GM23338 (cell line): ENCODE results near the gene AGBL5. TPM values are rescaled to one million over a fixed set of nuclear protein-coding genes. Genes with fewer than 3 reads are reported as not detected.
A peak's percentile ranks its signal among the peaks of the same experiment; 100 is the strongest.

ENCODE experiments used
- ATAC-seq: fragments of 200-7000 bp; cut with Tn5 transposase; 3 replicates; pipeline ENCODE4 v1.9.1; 2020
- DNase-seq: peaks from one replicate; pipeline ENCODE4 v3.0.0-alpha.2; 2015; ENCODE audit warnings: low spot score
- H2AFZ ChIP-seq: fragments of 200-600 bp; sonication (generic); 2 replicates; pipeline ENCODE4 v1.8.0; 2016; ENCODE audit warnings: antibody characterized with exemption, mild to moderate bottlenecking, moderate library complexity
- H3F3A ChIP-seq: fragments of 200-600 bp; sonication (generic); replicated peaks from 2 replicates; pipeline ENCODE4 v1.8.0; 2017; ENCODE audit warnings: antibody characterized with exemption, mixed run types, low read depth
- H3K27ac ChIP-seq: fragments of 200-600 bp; sonication (generic); 2 replicates; pipeline ENCODE4 v1.6.1; 2016; ENCODE audit warnings: low read depth
- H3K27me3 ChIP-seq: fragments of 200-600 bp; sonication (generic); 2 replicates; pipeline ENCODE4 v1.8.0; 2016; ENCODE audit warnings: mild to moderate bottlenecking, mixed run types, moderate library complexity; ENCODE audit not compliant: insufficient read depth
- H3K36me3 ChIP-seq: fragments of 200-600 bp; sonication (generic); 2 replicates; pipeline ENCODE4 v1.8.0; 2016; ENCODE audit warnings: mild to moderate bottlenecking; ENCODE audit not compliant: insufficient read depth
- H3K4me1 ChIP-seq: fragments of 200-600 bp; sonication (generic); 2 replicates; pipeline ENCODE4 v1.8.0; 2016; ENCODE audit warnings: mild to moderate bottlenecking, moderate library complexity; ENCODE audit not compliant: insufficient read depth
- H3K4me2 ChIP-seq: fragments of 200-600 bp; sonication (generic); 2 replicates; pipeline ENCODE4 v1.7.1; 2017; ENCODE audit warnings: mixed run types
- H3K4me3 ChIP-seq: fragments of 200-600 bp; sonication (generic); 2 replicates; pipeline ENCODE4 v1.6.1; 2016; ENCODE audit warnings: mixed run types
- H3K79me2 ChIP-seq: fragments of 200-600 bp; sonication (generic); replicated peaks from 2 replicates; pipeline ENCODE4 v1.8.0; 2017; ENCODE audit warnings: mild to moderate bottlenecking; ENCODE audit not compliant: insufficient read depth
- H3K9me2 ChIP-seq: fragments of 200-600 bp; sonication (generic); 2 replicates; pipeline ENCODE4 v1.8.0; 2017; ENCODE audit not compliant: insufficient read depth
- H4K20me1 ChIP-seq: fragments of 200-600 bp; sonication (generic); replicated peaks from 2 replicates; pipeline ENCODE4 v1.8.0; 2017; ENCODE audit warnings: mild to moderate bottlenecking; ENCODE audit not compliant: insufficient read depth
- H3K27ac Mint-ChIP-seq: 2 replicates; pipeline ENCODE4 v1.8.0; 2020; ENCODE audit warnings: inconsistent platforms, mild to moderate bottlenecking, moderate library complexity, mixed read lengths
- H3K27me3 Mint-ChIP-seq: 3 replicates; pipeline ENCODE4 v1.8.0; 2022; ENCODE audit warnings: low read depth, mild to moderate bottlenecking, moderate library complexity, mixed read lengths, inconsistent platforms; ENCODE audit not compliant: insufficient read depth, poor library complexity
- H3K36me3 Mint-ChIP-seq: 3 replicates; pipeline ENCODE4 v1.8.0; 2021; ENCODE audit warnings: low read depth, mild to moderate bottlenecking, inconsistent platforms, moderate library complexity, mixed read lengths
- H3K4me1 Mint-ChIP-seq: 3 replicates; pipeline ENCODE4 v1.8.0; 2020; ENCODE audit warnings: mild to moderate bottlenecking, inconsistent platforms, mixed read lengths
- H3K4me3 Mint-ChIP-seq: 3 replicates; pipeline ENCODE4 v1.8.0; 2021; ENCODE audit warnings: moderate library complexity, mild to moderate bottlenecking, inconsistent platforms, mixed read lengths
- H3K9me3 Mint-ChIP-seq: 3 replicates; pipeline ENCODE4 v1.8.0; 2020; ENCODE audit warnings: moderate library complexity, mild to moderate bottlenecking, inconsistent platforms, mixed read lengths
- CREB1 ChIP-seq: fragments of 250-450 bp; sonication (Bioruptor Pico); IDR thresholded peaks from 2 replicates; pipeline ENCODE4 v1.5.0; 2020; ENCODE audit warnings: low read depth, mild to moderate bottlenecking, moderate library complexity
- EZH2 ChIP-seq: fragments of 200-600 bp; sonication (generic); IDR thresholded peaks from one replicate; pipeline ENCODE4 v1.8.0; 2017; ENCODE audit warnings: antibody characterized with exemption, mild to moderate bottlenecking, low read depth; ENCODE audit not compliant: unreplicated experiment
- EZH2phosphoT487 ChIP-seq: fragments of 200-600 bp; sonication (generic); IDR thresholded peaks from one replicate; pipeline ENCODE4 v1.8.1; 2018; ENCODE audit warnings: antibody characterized with exemption; ENCODE audit not compliant: unreplicated experiment
- JUNB ChIP-seq: IDR thresholded peaks from one replicate; pipeline ENCODE4 v1.6.1; 2016; ENCODE audit warnings: antibody characterized with exemption; ENCODE audit not compliant: unreplicated experiment
- NANOG ChIP-seq: IDR thresholded peaks from 2 replicates; pipeline ENCODE4 v1.6.1; 2016; ENCODE audit warnings: antibody characterized with exemption, borderline replicate concordance
- STAT1 ChIP-seq: IDR thresholded peaks from one replicate; pipeline ENCODE4 v1.6.1; 2016; ENCODE audit warnings: antibody characterized with exemption; ENCODE audit not compliant: unreplicated experiment
- ZNF331 ChIP-seq: fragments of 250-450 bp; sonication (Bioruptor Pico); IDR thresholded peaks from 2 replicates; pipeline ENCODE4 v1.5.0; 2020; ENCODE audit warnings: low read depth, mild to moderate bottlenecking, moderate library complexity
- polyA plus RNA-seq: library from polyadenylated mRNA; unstranded; fragments of >200 nt; fragmentation: Nextera tagmentation; extraction: Ambion mirVana; gene quantifications from 2 replicates; pipeline ENCODE4 v1.2.1, GENCODE V29; 2016
- total RNA-seq: library from RNA; depleted of rRNA; stranded (reverse); fragments of >200 nt; shearing (Covaris generic); gene quantifications from 2 replicates; pipeline ENCODE4 v1.2.3, GENCODE V29; 2014
- TF ChIP-seq, protein P1 (sequence below): IDR thresholded peaks from one replicate; pipeline ENCODE4 v1.6.1; 2018; ENCODE audit warnings: antibody characterized with exemption; ENCODE audit not compliant: unreplicated experiment

Gene AGBL5
- total and polyA plus RNA-seq, 2 experiments from 2014 or later: 17.9 to 31.3 TPM

- Histone ChIP-seq H3K79me2 (no peaks in the 10 kb centered on the region), H3K36me3 (peaks cover 15% of the 10 kb centered on the region), H3K4me2 (no peak overlapping the region), H2AFZ (no peak overlapping the region), H3K9me2 (no peaks in the 10 kb centered on the region), H4K20me1 (no peaks in the 10 kb centered on the region), H3K4me1 (peaks cover 6% of the 10 kb centered on the region; the same call in 1 of the 2 replicates), H3F3A (peaks cover 14% of the 10 kb centered on the region), H3K4me3 (no peak overlapping the region), H3K27ac (no peak overlapping the region), H3K27me3 (no peaks in the 10 kb centered on the region)
- no peak overlapping the region for H3K27ac Mint-ChIP-seq
- ATAC-seq (no peak), DNase-seq (no peak)
- no peak for TF ChIP-seq STAT1
- TF ChIP-seq EZH2phosphoT487: no peak
- no peak for TF ChIP-seq JUNB
- TF ChIP-seq, protein P1, sequence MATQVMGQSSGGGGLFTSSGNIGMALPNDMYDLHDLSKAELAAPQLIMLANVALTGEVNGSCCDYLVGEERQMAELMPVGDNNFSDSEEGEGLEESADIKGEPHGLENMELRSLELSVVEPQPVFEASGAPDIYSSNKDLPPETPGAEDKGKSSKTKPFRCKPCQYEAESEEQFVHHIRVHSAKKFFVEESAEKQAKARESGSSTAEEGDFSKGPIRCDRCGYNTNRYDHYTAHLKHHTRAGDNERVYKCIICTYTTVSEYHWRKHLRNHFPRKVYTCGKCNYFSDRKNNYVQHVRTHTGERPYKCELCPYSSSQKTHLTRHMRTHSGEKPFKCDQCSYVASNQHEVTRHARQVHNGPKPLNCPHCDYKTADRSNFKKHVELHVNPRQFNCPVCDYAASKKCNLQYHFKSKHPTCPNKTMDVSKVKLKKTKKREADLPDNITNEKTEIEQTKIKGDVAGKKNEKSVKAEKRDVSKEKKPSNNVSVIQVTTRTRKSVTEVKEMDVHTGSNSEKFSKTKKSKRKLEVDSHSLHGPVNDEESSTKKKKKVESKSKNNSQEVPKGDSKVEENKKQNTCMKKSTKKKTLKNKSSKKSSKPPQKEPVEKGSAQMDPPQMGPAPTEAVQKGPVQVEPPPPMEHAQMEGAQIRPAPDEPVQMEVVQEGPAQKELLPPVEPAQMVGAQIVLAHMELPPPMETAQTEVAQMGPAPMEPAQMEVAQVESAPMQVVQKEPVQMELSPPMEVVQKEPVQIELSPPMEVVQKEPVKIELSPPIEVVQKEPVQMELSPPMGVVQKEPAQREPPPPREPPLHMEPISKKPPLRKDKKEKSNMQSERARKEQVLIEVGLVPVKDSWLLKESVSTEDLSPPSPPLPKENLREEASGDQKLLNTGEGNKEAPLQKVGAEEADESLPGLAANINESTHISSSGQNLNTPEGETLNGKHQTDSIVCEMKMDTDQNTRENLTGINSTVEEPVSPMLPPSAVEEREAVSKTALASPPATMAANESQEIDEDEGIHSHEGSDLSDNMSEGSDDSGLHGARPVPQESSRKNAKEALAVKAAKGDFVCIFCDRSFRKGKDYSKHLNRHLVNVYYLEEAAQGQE: no peak
- peaks cover 49% of the 10 kb centered on the region for H3K36me3 Mint-ChIP-seq
- H3K27me3 Mint-ChIP-seq: peaks cover 21% of the 10 kb centered on the region
- peaks cover 12% of the 10 kb centered on the region for H3K9me3 Mint-ChIP-seq
- H3K4me3 Mint-ChIP-seq: peak overlapping the region; percentile 95
- H3K4me1 Mint-ChIP-seq: peaks cover 9% of the 10 kb centered on the region; the same call in 2 of the 3 replicates
Measured at GRCh38 chr2:27053321-27053720, 1.9 kb downstream of the AGBL5 start.

DNA sequence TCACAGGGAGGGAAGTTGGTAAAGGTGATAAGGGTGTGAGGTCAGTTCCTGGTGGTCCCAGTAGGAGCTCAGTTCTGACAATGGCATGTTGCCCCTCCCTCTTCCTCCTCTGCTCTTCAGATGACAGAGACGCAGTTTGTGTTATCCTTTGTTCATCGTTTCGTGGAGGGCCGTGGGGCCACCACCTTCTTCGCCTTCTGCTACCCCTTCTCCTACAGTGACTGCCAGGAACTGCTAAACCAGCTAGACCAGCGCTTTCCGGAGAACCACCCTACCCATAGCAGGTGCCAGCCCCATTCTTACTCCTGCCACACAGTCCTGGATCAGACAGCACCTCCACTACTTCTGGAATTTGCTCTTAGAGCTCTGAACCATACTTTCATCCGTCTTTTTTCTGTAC, 2.3 kb downstream of the AGBL5 start:
- DNase-seq (no peak), ATAC-seq (no peak)
- Mint-ChIP-seq H3K4me3 (no peak overlapping the region; the same call in 2 of the 3 replicates), H3K36me3 (peaks cover 49% of the 10 kb centered on the region), H3K4me1 (peaks cover 9% of the 10 kb centered on the region; the same call in 2 of the 3 replicates), H3K27ac (no peak overlapping the region), H3K9me3 (peaks cover 12% of the 10 kb centered on the region), H3K27me3 (peaks cover 17% of the 10 kb centered on the region)
- Histone ChIP-seq H3K9me2 (no peaks in the 10 kb centered on the region), H3K36me3 (peaks cover 15% of the 10 kb centered on the region), H3K27ac (no peak overlapping the region), H3K79me2 (no peaks in the 10 kb centered on the region), H3K4me3 (no peak overlapping the region), H4K20me1 (no peaks in the 10 kb centered on the region), H2AFZ (no peak overlapping the region), H3F3A (peaks cover 15% of the 10 kb centered on the region), H3K4me2 (no peak overlapping the region), H3K4me1 (peaks cover 6% of the 10 kb centered on the region; the same call in 1 of the 2 replicates), H3K27me3 (no peaks in the 10 kb centered on the region)
- TF ChIP-seq ZNF331 (CRISPR knock-in tag) (no peak), STAT1 (no peak), EZH2 (no peak), NANOG (no peak), CREB1 (CRISPR knock-in tag) (no peak)
- TF ChIP-seq, protein P1: no peak
